Endothelial cell (in vitro differentiated cells): Measurements from ENCODE around the gene CRABP1. TPM values are rescaled to one million over a fixed set of nuclear protein-coding genes. Genes with fewer than 3 reads are reported as not detected.

Experiments
- DNase-seq: peaks from one replicate; pipeline ENCODE4 v3.0.0; 2021; ENCODE audit warnings: low spot score
- H3K27ac Mint-ChIP-seq: one replicate; pipeline ENCODE4 v1.8.0; 2021; ENCODE audit warnings: mixed read lengths, inconsistent platforms; ENCODE audit not compliant: unreplicated experiment
- H3K27me3 Mint-ChIP-seq: one replicate; pipeline ENCODE4 v1.8.0; 2021; ENCODE audit warnings: mild to moderate bottlenecking, moderate library complexity, mixed read lengths, inconsistent platforms; ENCODE audit not compliant: unreplicated experiment
- H3K36me3 Mint-ChIP-seq: one replicate; pipeline ENCODE4 v1.8.0; 2021; ENCODE audit warnings: mild to moderate bottlenecking, low read depth, mixed read lengths, inconsistent platforms; ENCODE audit not compliant: unreplicated experiment
- H3K4me1 Mint-ChIP-seq: one replicate; pipeline ENCODE4 v1.8.0; 2021; ENCODE audit warnings: mild to moderate bottlenecking, mixed read lengths, inconsistent platforms; ENCODE audit not compliant: unreplicated experiment
- H3K4me3 Mint-ChIP-seq: one replicate; pipeline ENCODE4 v1.8.0; 2021; ENCODE audit warnings: mild to moderate bottlenecking, mixed read lengths, inconsistent platforms; ENCODE audit not compliant: unreplicated experiment
- H3K9me3 Mint-ChIP-seq: one replicate; pipeline ENCODE4 v1.8.0; 2021; ENCODE audit warnings: mixed read lengths, inconsistent platforms; ENCODE audit not compliant: unreplicated experiment
- total RNA-seq: library from RNA; stranded (reverse); fragmentation: NEBNext Ultra II Directional; extraction: Animal tissue kit (Norgen Biotek cat#: 25700); gene quantifications from one replicate; pipeline ENCODE4 v1.2.1, GENCODE V29; 2021; ENCODE audit not compliant: unreplicated experiment
- TF ChIP-seq, protein P1 (sequence below): fragments of 200-600 bp; sonication (generic); IDR thresholded peaks from one replicate; pipeline ENCODE4 v1.5.0; 2021; ENCODE audit warnings: antibody characterized with exemption; ENCODE audit not compliant: unreplicated experiment

Gene CRABP1
- total RNA-seq, 1 donor from 2014 or later, result 3.3 TPM

DNA sequence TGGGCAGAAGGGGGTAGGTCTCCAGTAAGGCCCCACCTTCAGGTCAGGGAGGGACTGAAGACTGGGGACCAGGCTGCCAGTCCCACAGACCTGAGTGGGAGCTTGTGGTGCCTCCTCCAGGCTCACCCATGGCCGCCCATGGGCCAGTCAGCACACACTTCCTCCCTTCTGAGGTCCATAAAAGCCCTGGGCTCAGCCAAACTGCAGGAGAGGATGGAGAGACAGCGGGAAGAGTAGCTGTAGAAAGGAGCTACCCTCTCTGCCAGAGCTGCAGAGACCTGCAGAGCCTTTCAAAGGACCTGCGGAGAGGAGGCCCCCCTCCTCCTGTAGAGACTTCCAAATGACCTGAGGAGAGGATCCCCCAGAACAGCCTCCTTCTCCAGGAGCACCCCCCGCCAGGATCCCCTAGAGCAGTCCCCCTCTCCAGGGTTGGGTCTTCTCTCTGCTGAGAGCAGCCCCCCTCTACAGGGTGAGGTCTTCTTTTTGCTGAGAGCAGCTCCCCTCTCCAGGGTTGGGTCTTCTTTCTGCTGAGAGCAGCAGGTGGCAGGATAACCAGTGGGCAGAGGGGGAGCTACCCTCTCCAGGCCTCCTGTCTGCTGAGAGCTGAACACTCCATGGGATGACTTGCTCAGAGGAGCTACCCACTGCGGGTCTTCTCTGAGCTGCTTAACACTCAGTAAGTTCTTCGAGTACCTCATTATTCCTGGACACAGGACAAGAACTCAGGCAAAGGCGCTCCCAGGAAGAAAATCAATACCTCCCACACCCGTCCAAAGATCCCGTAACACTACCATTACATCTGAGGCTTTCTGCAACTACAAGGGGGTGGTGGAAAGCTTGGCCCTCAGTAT lies 35.7 kb upstream of the CRABP1 start:
- Mint-ChIP-seq H3K4me3 (no peak overlapping the region), H3K9me3 (no peaks in the 10 kb centered on the region)
- no peak for DNase-seq

DNA sequence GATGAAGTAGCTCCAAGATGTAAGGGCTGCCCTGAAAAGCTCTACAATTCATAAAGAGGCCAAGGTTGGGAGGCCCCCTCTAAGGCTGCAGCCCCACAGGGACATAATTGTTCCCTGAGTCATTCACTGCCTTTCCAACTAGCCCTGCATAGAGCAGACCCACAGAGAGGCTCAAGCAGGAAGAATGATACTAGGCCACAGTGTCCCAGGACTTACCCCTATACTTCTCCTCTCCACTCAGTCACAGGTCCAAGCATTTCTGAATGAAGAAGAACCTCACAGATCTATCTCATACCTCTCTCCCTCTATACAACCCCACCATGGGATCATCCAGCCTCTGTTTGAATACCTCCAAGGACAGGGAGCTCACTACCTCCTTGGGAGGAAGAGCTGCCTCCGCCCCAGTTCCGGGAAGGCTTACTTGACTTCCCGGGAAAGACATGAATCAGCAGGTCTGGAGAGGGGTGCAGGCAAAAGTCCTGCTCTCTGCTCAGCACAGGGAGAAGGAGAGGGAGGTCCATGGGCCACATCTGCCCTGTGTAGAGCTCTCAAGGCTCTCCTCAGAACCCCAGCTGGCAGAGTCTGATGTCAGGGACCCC lies 33.9 kb upstream of the CRABP1 start:
- no peaks in the 10 kb centered on the region for H3K36me3 Mint-ChIP-seq
- H3K27ac Mint-ChIP-seq, result no peak overlapping the region
- peaks cover 3% of the 10 kb centered on the region for H3K4me1 Mint-ChIP-seq
- TF ChIP-seq, protein P1, sequence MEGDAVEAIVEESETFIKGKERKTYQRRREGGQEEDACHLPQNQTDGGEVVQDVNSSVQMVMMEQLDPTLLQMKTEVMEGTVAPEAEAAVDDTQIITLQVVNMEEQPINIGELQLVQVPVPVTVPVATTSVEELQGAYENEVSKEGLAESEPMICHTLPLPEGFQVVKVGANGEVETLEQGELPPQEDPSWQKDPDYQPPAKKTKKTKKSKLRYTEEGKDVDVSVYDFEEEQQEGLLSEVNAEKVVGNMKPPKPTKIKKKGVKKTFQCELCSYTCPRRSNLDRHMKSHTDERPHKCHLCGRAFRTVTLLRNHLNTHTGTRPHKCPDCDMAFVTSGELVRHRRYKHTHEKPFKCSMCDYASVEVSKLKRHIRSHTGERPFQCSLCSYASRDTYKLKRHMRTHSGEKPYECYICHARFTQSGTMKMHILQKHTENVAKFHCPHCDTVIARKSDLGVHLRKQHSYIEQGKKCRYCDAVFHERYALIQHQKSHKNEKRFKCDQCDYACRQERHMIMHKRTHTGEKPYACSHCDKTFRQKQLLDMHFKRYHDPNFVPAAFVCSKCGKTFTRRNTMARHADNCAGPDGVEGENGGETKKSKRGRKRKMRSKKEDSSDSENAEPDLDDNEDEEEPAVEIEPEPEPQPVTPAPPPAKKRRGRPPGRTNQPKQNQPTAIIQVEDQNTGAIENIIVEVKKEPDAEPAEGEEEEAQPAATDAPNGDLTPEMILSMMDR, result no peak
- H3K4me3 Mint-ChIP-seq, result no peak overlapping the region
- H3K27me3 Mint-ChIP-seq, result peaks cover 1% of the 10 kb centered on the region
- no peaks in the 10 kb centered on the region for H3K9me3 Mint-ChIP-seq
- no peak for DNase-seq

More for the DNA sequence above, 35.7 kb upstream of the CRABP1 start:
- no peaks in the 10 kb centered on the region for H3K36me3 Mint-ChIP-seq
- H3K4me1 Mint-ChIP-seq, result peaks cover 3% of the 10 kb centered on the region
- no peaks in the 10 kb centered on the region for H3K27me3 Mint-ChIP-seq
- TF ChIP-seq, protein P1, result no peak
- H3K27ac Mint-ChIP-seq, result no peak overlapping the region

DNA sequence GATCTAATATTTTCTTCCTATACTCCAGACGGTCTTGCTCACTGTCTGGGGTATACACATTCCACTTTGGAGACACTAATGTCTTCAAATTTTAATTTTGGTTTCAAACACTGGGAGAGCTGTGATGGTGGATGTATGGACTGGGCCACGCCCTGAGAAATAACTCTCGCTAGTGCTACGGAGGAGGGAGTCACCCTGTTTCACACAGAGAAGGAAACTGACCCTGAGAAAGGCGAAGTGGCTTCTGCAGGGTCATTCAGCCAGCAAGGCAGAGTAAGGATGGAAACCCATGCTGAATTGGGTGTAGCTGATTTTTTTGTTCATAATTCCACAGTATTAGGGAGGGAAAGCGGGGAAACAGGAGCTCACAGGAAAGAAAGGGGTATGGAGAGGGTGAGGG lies 32.2 kb upstream of the CRABP1 start:
- DNase-seq, result no peak
- no peak overlapping the region for H3K4me3 Mint-ChIP-seq
- no peak overlapping the region for H3K27ac Mint-ChIP-seq
- H3K9me3 Mint-ChIP-seq, result no peaks in the 10 kb centered on the region
- H3K4me1 Mint-ChIP-seq, result peaks cover 3% of the 10 kb centered on the region
- no peaks in the 10 kb centered on the region for H3K36me3 Mint-ChIP-seq
- TF ChIP-seq, protein P1, result no peak
- peaks cover 4% of the 10 kb centered on the region for H3K27me3 Mint-ChIP-seq

DNA sequence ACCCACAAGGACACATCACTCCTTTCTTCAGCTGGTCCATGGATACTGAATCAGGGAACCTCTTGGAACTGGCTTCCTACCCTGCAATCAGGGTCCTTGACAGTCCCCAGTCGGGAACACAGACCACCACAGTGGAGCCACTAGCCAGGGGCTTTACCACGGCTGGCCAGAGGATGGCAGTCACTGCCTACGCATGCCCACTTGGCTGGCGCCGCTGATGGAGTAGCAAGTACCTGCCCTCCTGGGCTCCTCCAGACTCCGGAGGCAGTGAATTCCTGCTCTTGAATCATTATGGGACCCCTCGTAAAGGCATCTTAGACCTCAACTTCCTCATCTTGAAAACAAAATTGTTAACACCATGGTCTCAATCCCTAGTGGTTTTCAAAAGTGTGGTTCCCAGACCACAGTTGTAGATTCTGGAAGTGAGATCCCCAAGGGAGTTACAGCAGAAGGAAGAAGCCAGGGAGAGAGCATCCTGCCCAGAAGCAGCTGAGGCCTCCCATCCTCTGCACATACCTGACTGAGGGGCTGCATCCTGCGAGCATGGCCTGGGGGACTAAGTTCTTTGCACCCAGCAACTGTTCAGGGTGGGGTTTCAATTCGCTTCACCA lies 31.6 kb upstream of the CRABP1 start:
- H3K4me3 Mint-ChIP-seq, result no peak overlapping the region
- peaks cover 3% of the 10 kb centered on the region for H3K4me1 Mint-ChIP-seq
- H3K9me3 Mint-ChIP-seq, result no peaks in the 10 kb centered on the region
- peaks cover 4% of the 10 kb centered on the region for H3K27me3 Mint-ChIP-seq
- TF ChIP-seq, protein P1, result peak; percentile 75
- H3K27ac Mint-ChIP-seq, result no peak overlapping the region
- peak; percentile 91 for DNase-seq
- H3K36me3 Mint-ChIP-seq, result no peaks in the 10 kb centered on the region
